ENCODE results near the gene HIC1. TPM values are rescaled to one million over a fixed set of nuclear protein-coding genes. Genes with fewer than 3 reads are reported as not detected.

The HIC1 gene
- total and polyA plus RNA-seq, 3 donors from 2014 or later, result 8.7 to 38.4 (median 36.1) TPM

- Histone ChIP-seq H3K27ac (no peak overlapping the region), H3K9me3 (no peaks in the 10 kb centered on the region), H3K36me3 (ENCODE audit: low read depth, missing control alignments) (no peaks in the 10 kb centered on the region), H3K4me3 (no peak overlapping the region), H3K27me3 (no peaks in the 10 kb centered on the region), H3K4me1 (peaks cover 8% of the 10 kb centered on the region)
- DNase-seq, result no peak
- intact Hi-C loops (cut with DNase I; ENCODE audit: low total_unique reads), result loop anchor here (10.0 kb wide), 1 partner anchor 79 kb away; no protein-coding TSS in a partner anchor
- 66 to 82% methylated on average over 8 to 10 of the region's 10 CpGs for WGBS, 2 donors
- TF ChIP-seq CTCF (IDR thresholded peaks at IDR 0.05) (no peak), POLR2A (IDR thresholded peaks at IDR 0.05) (no peak)
These were observed 40.6 kb downstream of the HIC1 start for GRCh38 chr17:2095536-2095910.

GRCh38 chr17:2101448-2102257 is 46.8 kb downstream of the HIC1 start:
- WGBS, 2 donors, result 69 to 79% methylated on average over 12 to 15 of the region's 15 CpGs
- H3K27ac ChIP-seq, result no peak overlapping the region
- no peak for DNase-seq
- H3K4me3 ChIP-seq, result no peak overlapping the region
- H3K27me3 ChIP-seq, result no peaks in the 10 kb centered on the region
- intact Hi-C loops (cut with DNase I; ENCODE audit: low total_unique reads), result no loop called here
- no peaks in the 10 kb centered on the region for H3K36me3 ChIP-seq (ENCODE audit: low read depth, missing control alignments)
- H3K4me1 ChIP-seq, result no peaks in the 10 kb centered on the region
- TF ChIP-seq CTCF (IDR thresholded peaks at IDR 0.05) (no peak), POLR2A (IDR thresholded peaks at IDR 0.05) (no peak)
- H3K9me3 ChIP-seq, result no peaks in the 10 kb centered on the region

- Histone ChIP-seq H3K4me3 (no peak overlapping the region), H3K27ac (no peak overlapping the region), H3K4me1 (peaks cover 6% of the 10 kb centered on the region), H3K9me3 (no peaks in the 10 kb centered on the region), H3K27me3 (no peaks in the 10 kb centered on the region), H3K36me3 (ENCODE audit: low read depth, missing control alignments) (no peaks in the 10 kb centered on the region)
- no peak for DNase-seq
- intact Hi-C loops (cut with DNase I; ENCODE audit: low total_unique reads), result no loop called here
- 89 to 91% methylated on average over 9 of the region's 9 CpGs for WGBS, 2 donors
- TF ChIP-seq CTCF (IDR thresholded peaks at IDR 0.05) (no peak), POLR2A (IDR thresholded peaks at IDR 0.05) (no peak)
These were observed 48.3 kb downstream of the HIC1 start for GRCh38 chr17:2102931-2103809.

- no peak for DNase-seq
- Histone ChIP-seq H3K27me3 (no peaks in the 10 kb centered on the region), H3K9me3 (no peaks in the 10 kb centered on the region), H3K36me3 (ENCODE audit: low read depth, missing control alignments) (no peaks in the 10 kb centered on the region), H3K27ac (no peak overlapping the region), H3K4me1 (peaks cover 6% of the 10 kb centered on the region), H3K4me3 (no peak overlapping the region)
- 77 to 88% methylated on average over 1 of the region's 1 CpG for WGBS, 2 donors
- intact Hi-C loops (cut with DNase I; ENCODE audit: low total_unique reads), result no loop called here
- no peak for TF ChIP-seq POLR2A (IDR thresholded peaks at IDR 0.05)
- no peak for TF ChIP-seq CTCF (IDR thresholded peaks at IDR 0.05)
These were observed 50.8 kb downstream of the HIC1 start for GRCh38 chr17:2105663-2106062.
